Spleen (tissue), 11 donors: ENCODE data around the gene RBBP6. TPM values are rescaled to one million over a fixed set of nuclear protein-coding genes. Genes with fewer than 3 reads are reported as not detected.

Experiments
- DNase-seq: peaks from one replicate; pipeline ENCODE4 v3.0.0-alpha.2; 2020
- H3K27ac ChIP-seq, 8 donors: fragments of 200-600 bp; sonication (generic) in 7 of 8; 1 replicate in 4 of 8; 2 replicates in 4 of 8; pipeline versions ENCODE4 v1.5.0 to v1.8.0; 2016 to 2021; ENCODE audit warnings: inconsistent platforms in 4 of 8, mild to moderate bottlenecking in 4 of 8, moderate library complexity in 1 of 8
- H3K27me3 ChIP-seq, 7 donors: fragments of 200-600 bp; sonication (generic) in 6 of 7; replicated peaks in 1 of 7; 1 replicate in 4 of 7; 2 replicates in 3 of 7; pipeline versions ENCODE4 v1.5.0 to v1.8.0; 2016 to 2021; ENCODE audit warnings: inconsistent platforms in 3 of 7, mild to moderate bottlenecking in 1 of 7
- H3K36me3 ChIP-seq, 6 donors: fragments of 200-600 bp; sonication (generic) in 5 of 6; 1 replicate in 4 of 6; 2 replicates in 2 of 6; pipeline versions ENCODE4 v1.5.0 to v1.8.0; 2016 to 2021; ENCODE audit warnings: inconsistent platforms in 2 of 6
- H3K4me1 ChIP-seq, 6 donors: fragments of 200-600 bp; sonication (generic) in 5 of 6; 1 replicate in 3 of 6; 2 replicates in 3 of 6; pipeline versions ENCODE4 v1.5.0 to v1.8.0; 2016 to 2021; ENCODE audit warnings: inconsistent platforms in 3 of 6
- H3K4me3 ChIP-seq, 8 donors: fragments of 200-600 bp; sonication (generic) in 7 of 8; 1 replicate in 4 of 8; 2 replicates in 4 of 8; pipeline versions ENCODE4 v1.5.0 to v1.8.0; 2016 to 2021; ENCODE audit warnings: inconsistent platforms in 4 of 8, mild to moderate bottlenecking in 4 of 8, moderate library complexity in 2 of 8
- H3K9me3 ChIP-seq, 8 donors: fragments of 200-600 bp; sonication (generic) in 7 of 8; 1 replicate in 4 of 8; 2 replicates in 4 of 8; pipeline versions ENCODE4 v1.5.0 to v1.8.0; 2016 to 2021; ENCODE audit warnings: inconsistent platforms in 4 of 8
- POLR2A ChIP-seq, 3 donors: fragments of 450-650 bp; IDR thresholded peaks; one replicate each; pipeline ENCODE4 v1.5.1; 2017; ENCODE audit warnings: antibody characterized with exemption in 3 of 3, mild to moderate bottlenecking in 1 of 3
- POLR2AphosphoS5 ChIP-seq, 3 donors: sonication (generic); formaldehyde crosslinking; IDR thresholded peaks; one replicate each; pipeline ENCODE4 v1.5.1; 2017; ENCODE audit warnings: antibody characterized with exemption in 3 of 3
- WGBS, 5 donors: extraction: QIAGEN DNeasy Blood & Tissue Kit in 3 of 5; methylation state at CpG; one replicate each; pipeline versions ENCODE4 v1.1.5 to v1.1.7; 2013 to 2018; 5-methylcytosine and 5-hydroxymethylcytosine counted together
- intact Hi-C: fragments of 100-400 bp; cut with DNase I; formaldehyde crosslinking; loops from one replicate; pipeline ENCODE4 v1.15.0; 2023; ENCODE audit warnings: low total_unique reads
- polyA plus RNA-seq, 3 donors: library from polyadenylated mRNA; stranded (reverse); fragments of 200-250 nt; gene quantifications; one replicate each; pipeline ENCODE4 v1.2.1, GENCODE V29; 2013
- total RNA-seq, 7 donors: library from RNA; depleted of rRNA in 3 of 7; stranded (reverse); fragments of >200 nt in 3 of 7; fragmentation: NEBNext Ultra II Directional in 4 of 7; extraction: Animal tissue kit (Norgen Biotek cat#: 25700) in 4 of 7; gene quantifications; one replicate each; pipeline versions ENCODE4 v1.1.0 to v1.2.1, GENCODE V29; 2016 to 2021
- TF ChIP-seq, protein P1 (sequence below), 11 experiments: fragments of 200-600 bp in 7 of 11; fragments of 450-650 bp in 4 of 11; sonication (generic) in 4 of 11; IDR thresholded peaks in 8 of 11; conservative IDR thresholded peaks in 3 of 11; 1 replicate in 7 of 11; 2 replicates in 4 of 11; pipeline versions ENCODE4 v1.4.0 to v1.8.0; 2016 to 2021; ENCODE audit warnings: antibody characterized with exemption in 11 of 11, inconsistent platforms in 4 of 11, mild to moderate bottlenecking in 1 of 11
- donor health status: healthy with polysubstance abuse.
- donor health status: DM: no; HTN: no; CAD: no; lungs with moderate emphysema.
- donor health status: DM: no; HTN: no; CAD: no.
- donor health status: Bipolar disorder and iron deficiency.
- donor health status: healthy.
- donor health status: DM: no; HTN: no; CAD: no.
- donor health status: DM: yes; HTN: yes; CAD: no.

RBBP6 gene
- total and polyA plus RNA-seq, 10 donors, result 34.3 to 83.9 (median 66.4) TPM

DNA sequence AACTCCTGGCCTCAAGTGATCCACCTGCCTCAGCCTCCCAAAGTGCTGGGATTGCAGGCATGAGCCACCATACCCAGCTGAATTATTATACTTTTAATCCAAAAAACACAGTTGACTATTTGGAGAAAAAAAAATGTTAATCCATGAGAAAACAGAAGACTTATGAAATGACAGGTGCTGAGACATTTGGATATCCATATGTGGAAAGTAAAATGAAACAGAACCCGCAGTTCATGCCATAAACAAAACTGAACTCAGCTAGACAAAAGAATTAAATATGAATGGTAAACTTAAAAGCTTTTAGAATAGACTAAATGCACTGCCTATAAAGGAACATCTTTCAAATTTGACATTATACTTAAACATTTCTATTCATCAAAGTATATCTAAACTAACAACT lies 8.2 kb upstream of the RBBP6 start:
- TF ChIP-seq POLR2A (IDR thresholded peaks at IDR 0.05) (no peak), POLR2AphosphoS5 (IDR thresholded peaks at IDR 0.05) (no peak)
- TF ChIP-seq, protein P1, sequence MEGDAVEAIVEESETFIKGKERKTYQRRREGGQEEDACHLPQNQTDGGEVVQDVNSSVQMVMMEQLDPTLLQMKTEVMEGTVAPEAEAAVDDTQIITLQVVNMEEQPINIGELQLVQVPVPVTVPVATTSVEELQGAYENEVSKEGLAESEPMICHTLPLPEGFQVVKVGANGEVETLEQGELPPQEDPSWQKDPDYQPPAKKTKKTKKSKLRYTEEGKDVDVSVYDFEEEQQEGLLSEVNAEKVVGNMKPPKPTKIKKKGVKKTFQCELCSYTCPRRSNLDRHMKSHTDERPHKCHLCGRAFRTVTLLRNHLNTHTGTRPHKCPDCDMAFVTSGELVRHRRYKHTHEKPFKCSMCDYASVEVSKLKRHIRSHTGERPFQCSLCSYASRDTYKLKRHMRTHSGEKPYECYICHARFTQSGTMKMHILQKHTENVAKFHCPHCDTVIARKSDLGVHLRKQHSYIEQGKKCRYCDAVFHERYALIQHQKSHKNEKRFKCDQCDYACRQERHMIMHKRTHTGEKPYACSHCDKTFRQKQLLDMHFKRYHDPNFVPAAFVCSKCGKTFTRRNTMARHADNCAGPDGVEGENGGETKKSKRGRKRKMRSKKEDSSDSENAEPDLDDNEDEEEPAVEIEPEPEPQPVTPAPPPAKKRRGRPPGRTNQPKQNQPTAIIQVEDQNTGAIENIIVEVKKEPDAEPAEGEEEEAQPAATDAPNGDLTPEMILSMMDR (IDR thresholded peaks at IDR 0.05 in 8 of 11, conservative IDR thresholded peaks at IDR 0.05 in 3 of 11), result no peak

DNA sequence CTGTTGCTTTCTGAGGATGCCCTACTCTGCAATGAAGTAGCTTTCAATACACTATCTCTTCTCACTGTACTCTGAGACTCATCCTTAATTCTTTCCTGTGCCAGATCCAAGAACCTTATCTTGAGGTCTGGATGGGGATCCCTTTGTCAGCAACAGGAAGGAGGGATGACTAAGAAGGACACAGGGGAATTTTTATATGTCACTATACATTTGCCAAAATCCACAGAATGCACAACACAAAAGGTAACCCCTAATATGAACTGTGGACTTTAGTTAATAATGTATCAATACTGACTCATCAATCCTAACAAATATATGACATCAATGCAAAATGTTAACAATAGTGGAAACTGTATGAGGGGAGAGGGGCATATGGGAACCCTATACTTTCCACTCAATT lies 4.7 kb upstream of the RBBP6 start:
- intact Hi-C loops, result no loop called here
- Histone ChIP-seq H3K27me3 (no peaks in the 10 kb centered on the region), H3K36me3 (no peaks in the 10 kb centered on the region), H3K9me3 (no peaks in the 10 kb centered on the region), H3K4me3 (no peak overlapping the region), H3K27ac (no peak overlapping the region), H3K4me1 (peaks cover 0 to 14% (median 9%) of the 10 kb centered on the region in 6 donors)
- TF ChIP-seq, protein P1 (IDR thresholded peaks at IDR 0.05 in 8 of 11, conservative IDR thresholded peaks at IDR 0.05 in 3 of 11), result no peak
- TF ChIP-seq POLR2A (IDR thresholded peaks at IDR 0.05), result no peak
- no peak for DNase-seq

More for the DNA sequence above, 8.2 kb upstream of the RBBP6 start:
- no peaks in the 10 kb centered on the region for H3K36me3 ChIP-seq
- WGBS, 5 donors, result 79 to 94% (median 90%) methylated on average over 1 of the region's 1 CpG
- DNase-seq, result no peak
- intact Hi-C loops, result no loop called here
- H3K4me1 ChIP-seq, result no peaks in the 10 kb centered on the region
- H3K27me3 ChIP-seq, result no peaks in the 10 kb centered on the region
- no peaks in the 10 kb centered on the region for H3K9me3 ChIP-seq
- H3K27ac ChIP-seq, result no peak overlapping the region
- H3K4me3 ChIP-seq, result no peak overlapping the region

DNA sequence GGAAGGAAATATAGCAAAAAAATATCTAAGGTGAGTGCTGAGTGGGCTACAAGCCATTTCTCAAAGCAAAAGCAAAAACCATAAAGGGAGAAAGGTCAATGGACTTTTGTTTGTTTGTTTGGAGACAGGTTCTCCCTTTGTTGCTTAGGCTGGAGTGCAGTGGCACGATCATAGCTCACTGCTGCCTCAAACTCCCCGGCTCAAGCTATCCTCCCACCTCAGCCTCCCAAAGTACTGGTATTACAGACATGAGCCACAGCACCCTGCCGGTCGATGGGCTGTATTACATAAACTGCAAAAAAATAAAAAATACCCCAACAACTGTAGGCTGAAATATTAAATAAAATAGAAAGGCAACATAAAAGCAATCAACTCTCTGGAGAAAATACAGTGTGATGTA lies 3.5 kb upstream of the RBBP6 start:
- Histone ChIP-seq H3K4me1 (peaks cover 0 to 19% (median 10%) of the 10 kb centered on the region in 6 donors), H3K36me3 (no peaks in the 10 kb centered on the region), H3K27me3 (no peaks in the 10 kb centered on the region), H3K4me3 (no peak overlapping the region), H3K27ac (no peak overlapping the region), H3K9me3 (no peaks in the 10 kb centered on the region)
- no peak for DNase-seq
- TF ChIP-seq, protein P1 (IDR thresholded peaks at IDR 0.05 in 8 of 11, conservative IDR thresholded peaks at IDR 0.05 in 3 of 11), result no peak
- TF ChIP-seq POLR2A (IDR thresholded peaks at IDR 0.05) (no peak), POLR2AphosphoS5 (IDR thresholded peaks at IDR 0.05) (no peak)
- 72 to 88% (median 83%) methylated on average over 4 of the region's 4 CpGs for WGBS, 5 donors
- intact Hi-C loops, result no loop called here

DNA sequence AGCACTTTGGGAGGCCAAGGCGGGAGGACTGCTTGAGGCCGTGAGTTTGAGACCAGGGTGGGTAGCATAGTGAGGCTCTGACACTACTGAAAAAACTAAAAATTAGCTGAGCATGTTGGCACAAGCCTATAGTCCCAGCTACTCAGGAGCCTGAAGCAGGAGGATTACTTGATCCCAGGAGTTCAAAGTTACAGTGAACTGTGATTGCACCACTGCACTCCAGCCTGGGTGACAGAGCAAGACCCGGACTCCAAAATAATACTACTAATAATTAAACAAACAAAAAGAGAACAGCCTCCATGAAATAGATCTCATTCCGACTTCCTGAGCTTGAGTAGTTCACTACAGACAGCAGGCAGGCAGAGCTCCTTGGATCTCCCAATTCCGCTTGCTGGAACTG lies 2.7 kb upstream of the RBBP6 start:
- TF ChIP-seq, protein P1 (IDR thresholded peaks at IDR 0.05 in 8 of 11, conservative IDR thresholded peaks at IDR 0.05 in 3 of 11), result no peak
- TF ChIP-seq POLR2AphosphoS5 (IDR thresholded peaks at IDR 0.05), result no peak
- no peak for TF ChIP-seq POLR2A (IDR thresholded peaks at IDR 0.05)

More for the DNA sequence above, 2.7 kb upstream of the RBBP6 start:
- WGBS, 5 donors, result 91 to 97% (median 94%) methylated on average over 5 of the region's 5 CpGs
- H3K9me3 ChIP-seq, result no peaks in the 10 kb centered on the region
- no peak for DNase-seq
- intact Hi-C loops, result no loop called here
- peaks cover 0 to 27% (median 15%) of the 10 kb centered on the region in 6 donors for H3K4me1 ChIP-seq
- no peak overlapping the region for H3K4me3 ChIP-seq
- H3K27me3 ChIP-seq, result no peaks in the 10 kb centered on the region
- no peaks in the 10 kb centered on the region for H3K36me3 ChIP-seq
- peak overlapping the region in 6 of 8 donors; percentile 22 to 100 (median 56) for H3K27ac ChIP-seq
